GM13977 (cell line): Measurements from ENCODE around the gene SPG7.

Experiments
- DNase-seq: peaks from one replicate; pipeline ENCODE4 v3.0.0; 2012; ENCODE audit warnings: low spot score
- CTCF ChIP-seq: IDR thresholded peaks from 2 replicates; pipeline ENCODE4 v1.5.1; 2012; ENCODE audit warnings: mild to moderate bottlenecking, control low read depth; ENCODE audit not compliant: insufficient read depth; ENCODE audit errors: extremely low read depth, missing control alignments
- in situ Hi-C: fragments of 300-500 bp; cut with MboI; formaldehyde crosslinking; loops from one replicate; pipeline ENCODE4 v1.12.0; 2022; ENCODE audit warnings: low sequenced_read_pairs, low pct_unique_long_range_greater_than_20kb, mixed read lengths, inconsistent platforms; ENCODE audit not compliant: unreplicated experiment

The SPG7 gene

GRCh38 chr16:89588413-89589109 is 80.4 kb downstream of the SPG7 start:
- in situ Hi-C loops = no loop called here
- no peak for TF ChIP-seq CTCF
- no peak for DNase-seq

DNA sequence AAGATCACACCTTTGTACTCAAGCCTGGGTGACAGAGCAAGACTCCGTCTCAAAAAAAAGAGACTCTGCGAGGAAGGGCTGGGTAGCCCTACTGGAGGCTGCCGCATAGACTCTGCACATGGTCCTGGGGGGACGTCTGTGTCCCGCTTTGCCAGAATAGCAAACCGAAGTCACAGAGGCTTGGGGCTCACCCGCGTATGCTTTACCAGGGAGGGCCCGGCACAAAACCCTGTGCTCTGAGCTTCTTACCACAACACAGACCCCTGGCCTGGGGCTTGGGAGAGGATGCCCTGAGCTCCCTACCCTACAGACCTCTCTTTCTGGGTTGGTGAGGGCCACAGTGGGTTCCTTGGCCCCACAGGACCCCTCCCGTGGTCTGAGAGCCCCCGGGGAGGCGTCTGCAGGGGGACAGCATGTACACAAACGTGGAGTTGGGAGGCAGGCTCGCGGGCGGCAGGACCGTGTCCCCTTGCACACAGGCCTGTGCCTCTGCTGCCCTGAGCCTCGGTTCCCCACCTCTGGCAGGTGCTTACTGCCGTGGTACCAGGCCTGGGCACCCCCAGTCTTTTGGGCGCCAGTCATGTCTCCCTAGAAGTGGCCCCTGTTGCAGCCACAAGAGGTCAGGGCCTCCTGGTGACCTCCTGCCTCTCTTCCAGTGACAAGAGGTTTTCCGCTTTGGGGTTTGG is 81.2 kb downstream of the SPG7 start:
- in situ Hi-C loops = no loop called here
- TF ChIP-seq CTCF = no peak
- no peak for DNase-seq

DNA sequence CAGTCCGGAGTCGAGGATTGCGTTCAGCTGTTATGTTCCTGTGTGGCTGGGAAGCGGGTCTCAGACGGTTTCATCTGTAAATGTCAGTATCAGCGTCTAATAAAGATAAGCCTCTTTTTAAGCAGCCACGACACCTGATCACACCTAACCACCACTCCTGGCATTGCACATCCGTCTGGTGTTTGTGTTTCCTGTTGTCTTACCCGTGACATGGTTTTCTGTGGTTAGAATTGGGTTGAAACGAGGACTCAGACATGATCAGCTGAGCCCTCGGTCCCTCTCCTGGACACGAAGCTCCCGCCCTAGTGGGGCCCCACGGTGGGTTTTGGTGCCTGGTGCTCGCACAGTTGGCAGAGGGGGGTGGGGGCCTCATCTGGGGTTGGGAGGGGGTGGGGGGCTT is 85.6 kb downstream of the SPG7 start:
- in situ Hi-C loops = no loop called here
- TF ChIP-seq CTCF = no peak
- no peak for DNase-seq

GRCh38 chr16:89595330-89596060 is 87.3 kb downstream of the SPG7 start:
- DNase-seq = no peak
- TF ChIP-seq CTCF = no peak
- in situ Hi-C loops = no loop called here

DNA sequence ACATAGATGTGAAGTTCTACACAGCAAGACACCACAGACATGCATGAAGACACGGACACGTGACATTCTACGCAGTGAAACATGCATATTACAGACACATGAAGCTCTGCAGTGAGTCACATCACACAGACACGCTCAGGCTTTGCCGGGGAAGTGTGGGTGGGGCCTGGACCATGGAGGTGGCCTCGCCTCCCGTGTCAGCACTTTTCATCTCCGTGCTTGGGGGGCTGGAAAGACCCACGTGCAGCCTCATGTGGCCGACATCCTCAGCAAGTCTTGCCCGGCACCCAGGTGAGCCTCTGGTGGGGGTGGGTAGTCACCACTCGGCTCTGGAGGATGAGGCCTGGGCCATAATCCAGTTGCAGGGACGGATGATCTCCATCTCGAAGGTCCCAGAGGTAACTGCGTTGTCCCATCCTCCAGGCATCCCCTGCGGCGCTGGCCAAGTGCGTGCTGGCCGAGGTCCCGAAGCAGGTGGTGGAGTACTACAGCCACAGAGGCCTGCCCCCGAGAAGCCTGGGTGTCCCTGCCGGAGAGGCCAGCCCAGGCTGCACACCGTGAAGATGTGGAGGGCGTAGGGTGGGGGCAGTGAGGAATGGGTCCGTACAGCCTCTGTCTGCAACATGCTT is 88.0 kb downstream of the SPG7 start:
- no peak for TF ChIP-seq CTCF
- in situ Hi-C loops = no loop called here

DNA sequence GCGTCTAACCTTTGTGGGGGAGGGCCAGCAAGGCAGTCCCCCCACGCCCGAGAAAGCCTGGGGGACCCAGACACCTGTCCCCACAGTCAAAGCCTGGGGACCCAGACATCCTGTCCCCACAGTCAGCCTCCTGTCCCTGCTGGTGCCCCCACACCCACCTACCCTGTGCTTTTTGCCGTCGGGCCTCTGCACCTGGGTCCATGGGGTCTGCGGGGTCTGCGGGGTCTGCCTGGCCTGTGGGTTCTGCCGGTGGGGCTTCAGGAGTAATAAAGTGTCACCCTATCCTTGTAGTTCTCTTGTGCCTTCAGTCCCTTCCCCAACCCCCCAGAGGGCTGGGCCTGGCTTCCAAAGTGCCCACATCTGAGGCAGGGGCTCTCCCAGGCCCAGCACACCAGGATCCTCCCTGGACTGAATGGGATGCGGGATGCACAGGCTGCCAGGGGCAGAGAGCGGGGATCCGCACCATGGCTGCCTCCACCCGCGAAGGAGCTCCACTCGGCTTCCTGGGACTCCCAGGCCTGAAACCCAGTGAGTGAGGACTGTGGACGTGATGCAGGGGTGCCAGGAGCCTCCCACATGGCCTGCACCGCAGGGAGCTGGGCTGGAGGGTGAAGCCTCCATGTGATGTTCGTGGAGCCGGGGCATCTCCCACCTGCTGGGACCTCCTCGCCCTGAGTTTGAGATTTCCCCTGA is 88.9 kb downstream of the SPG7 start:
- no peak for DNase-seq
- in situ Hi-C loops = no loop called here
- no peak for TF ChIP-seq CTCF

More for the DNA sequence above, 88.0 kb downstream of the SPG7 start:
- DNase-seq = no peak
